Omental fat pad (tissue), 4 donors: Measurements from ENCODE around the gene LMO7. TPM values are rescaled to one million over a fixed set of nuclear protein-coding genes. Genes with fewer than 3 reads are reported as not detected.

Experiments
- ATAC-seq: fragments of 150-250 bp; one replicate; pipeline ENCODE4 v1.9.1; 2016; ENCODE audit warnings: mild to moderate bottlenecking, moderate library complexity; ENCODE audit not compliant: low FRiP score
- DNase-seq: peaks from one replicate; pipeline ENCODE4 v3.0.0-alpha.2; 2019; ENCODE audit warnings: low spot score
- CTCF ChIP-seq, 3 donors: fragments of 450-650 bp; IDR thresholded peaks; one replicate each; pipeline ENCODE4 v1.5.1; 2016 to 2017; ENCODE audit warnings: antibody characterized with exemption in 3 of 3, mild to moderate bottlenecking in 3 of 3, moderate library complexity in 2 of 3
- total RNA-seq, 4 donors: library from RNA; depleted of rRNA; stranded (reverse); fragments of >200 nt; gene quantifications; one replicate each; pipeline ENCODE4 v1.1.0, GENCODE V29; 2016

LMO7 gene
- total RNA-seq, 4 donors from 2014 or later, result 7.7 to 22.0 (median 12.4) TPM

DNA sequence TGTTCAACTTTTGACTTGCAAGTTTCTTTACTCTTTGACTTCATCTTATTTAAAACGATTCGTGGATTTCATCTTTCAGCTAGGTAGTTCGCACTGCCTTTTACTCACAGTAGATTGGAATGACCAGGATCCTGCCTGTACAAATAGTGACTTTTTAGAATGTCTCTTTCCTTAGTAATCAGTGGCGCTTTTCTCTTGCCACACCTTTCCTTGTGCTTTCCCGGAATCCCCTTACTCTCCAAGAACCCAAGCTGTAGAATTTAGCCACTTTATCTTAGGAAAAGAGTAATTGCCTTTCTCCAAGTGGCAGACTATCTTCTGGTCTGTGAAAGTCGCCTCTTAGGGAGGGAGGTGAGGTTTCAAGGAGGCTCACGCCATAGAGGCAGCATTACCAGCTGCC, 123.4 kb downstream of the LMO7 start:
- no peak for DNase-seq
- ATAC-seq, result no peak
- TF ChIP-seq CTCF (IDR thresholded peaks at IDR 0.05), result no peak

GRCh38 chr13:75760131-75761021, 124.2 kb downstream of the LMO7 start:
- ATAC-seq (peak; percentile 55), DNase-seq (no peak)
- no peak for TF ChIP-seq CTCF (IDR thresholded peaks at IDR 0.05)

DNA sequence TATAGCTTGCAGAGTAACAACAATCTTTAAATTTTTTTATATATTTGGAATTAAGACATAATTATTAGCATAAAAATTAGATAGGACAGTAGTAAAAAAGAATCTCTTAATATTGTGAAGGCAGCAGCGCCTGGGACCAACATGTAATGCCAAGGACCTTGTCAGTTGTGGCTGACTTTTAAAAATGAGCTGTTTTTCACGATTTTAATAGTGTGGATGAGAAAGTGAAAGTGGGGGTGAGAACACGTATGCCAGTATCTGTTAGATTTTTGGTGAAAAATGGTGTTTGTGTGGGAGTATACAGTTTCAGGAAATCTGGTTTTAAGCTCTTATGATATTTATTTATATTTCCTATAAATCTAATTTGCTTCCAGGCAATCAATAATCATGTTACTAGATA, 125.2 kb downstream of the LMO7 start:
- no peak for DNase-seq
- no peak for ATAC-seq
- TF ChIP-seq CTCF (IDR thresholded peaks at IDR 0.05), result no peak

- DNase-seq, result no peak
- peak; percentile 35 for ATAC-seq
- no peak for TF ChIP-seq CTCF (IDR thresholded peaks at IDR 0.05)
Measured at GRCh38 chr13:75762076-75762937, 126.2 kb downstream of the LMO7 start.

- no peak for TF ChIP-seq CTCF (IDR thresholded peaks at IDR 0.05)
- no peak for ATAC-seq
- no peak for DNase-seq
Measured at GRCh38 chr13:75762955-75763354, 126.8 kb downstream of the LMO7 start.

DNA sequence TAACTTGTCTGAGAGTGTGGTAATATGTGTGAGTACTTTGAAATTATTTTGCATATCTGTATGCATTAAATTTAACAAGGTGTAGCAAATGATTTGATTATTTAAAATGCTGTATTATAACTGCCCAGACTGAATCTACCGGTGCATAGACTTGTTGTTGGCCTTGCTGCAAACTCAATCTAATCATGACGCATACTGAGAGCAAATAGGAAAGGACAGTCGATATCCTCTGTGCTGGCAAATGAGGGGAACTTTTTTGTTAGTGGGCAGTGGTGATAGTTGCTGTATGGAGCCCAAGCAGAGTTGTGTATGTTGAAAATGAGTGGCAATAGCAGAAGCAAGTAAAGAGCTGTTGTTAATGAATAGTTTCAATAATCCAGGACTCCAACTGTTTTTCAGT, 127.4 kb downstream of the LMO7 start:
- TF ChIP-seq CTCF (IDR thresholded peaks at IDR 0.05), result no peak
- ATAC-seq (no peak), DNase-seq (no peak)
